Measurements from ENCODE around the gene MALAT1. TPM values are rescaled to one million over a fixed set of nuclear protein-coding genes. Genes with fewer than 3 reads are reported as not detected.

The MALAT1 gene
- total and polyA plus RNA-seq, 2 donors from 2014 or later, result 219 to 15,262 TPM

GRCh38 chr11:65473278-65473860 lies 25.5 kb upstream of the MALAT1 start:
- H3K9ac ChIP-seq (ENCODE audit: low read length in 3 of 3), result peak overlapping the region in 1 of 3 donors; percentile 19
- DNase-seq, result peak in 1 of 5 donors; percentile 9
- peak overlapping the region; percentile 92 to 97 for H3K27ac ChIP-seq (ENCODE audit: low read depth in 2 of 2, low read length in 2 of 2)
- FAIRE-seq, result no peak
- H3K4me3 ChIP-seq (ENCODE audit: low read length in 3 of 3), result no peak overlapping the region
- no peaks in the 10 kb centered on the region for H3K36me3 ChIP-seq (ENCODE audit: control insufficient read depth in 2 of 3, insufficient read depth in 3 of 3, low read length in 3 of 3)
- TF ChIP-seq CTCF (IDR thresholded peaks at IDR 0.05; ENCODE audit: borderline replicate concordance, extremely low read depth, insufficient read depth), result no peak
- H3K4me1 ChIP-seq (ENCODE audit: control insufficient read depth in 2 of 3, insufficient read depth in 2 of 3, low read depth in 1 of 3, low read length in 3 of 3), result peaks cover 0 to 18% (median 12%) of the 10 kb centered on the region in 3 donors
- intact Hi-C loops (cut with DNase I), result no loop called here
- no peaks in the 10 kb centered on the region for H3K27me3 ChIP-seq (ENCODE audit: control insufficient read depth, insufficient read depth, low read length)
- no peaks in the 10 kb centered on the region for H3K9me3 ChIP-seq (ENCODE audit: control insufficient read depth in 2 of 3, insufficient read depth in 1 of 3, low read length in 3 of 3)

GRCh38 chr11:65474864-65475263 lies 24.0 kb upstream of the MALAT1 start:
- Histone ChIP-seq H3K27ac (ENCODE audit: low read depth in 2 of 2, low read length in 2 of 2) (peak overlapping the region in 1 of 2 donors; percentile 27), H3K27me3 (ENCODE audit: control insufficient read depth, insufficient read depth, low read length) (no peaks in the 10 kb centered on the region), H3K9me3 (ENCODE audit: control insufficient read depth in 2 of 3, insufficient read depth in 1 of 3, low read length in 3 of 3) (no peaks in the 10 kb centered on the region), H3K9ac (ENCODE audit: low read length in 3 of 3) (no peak overlapping the region), H3K4me1 (ENCODE audit: control insufficient read depth in 2 of 3, insufficient read depth in 2 of 3, low read depth in 1 of 3, low read length in 3 of 3) (peaks cover 4 to 33% (median 18%) of the 10 kb centered on the region in 3 donors), H3K36me3 (ENCODE audit: control insufficient read depth in 2 of 3, insufficient read depth in 3 of 3, low read length in 3 of 3) (no peaks in the 10 kb centered on the region), H3K4me3 (ENCODE audit: low read length in 3 of 3) (no peak overlapping the region)
- DNase-seq, result peak in 1 of 5 donors; percentile 18
- intact Hi-C loops (cut with DNase I), result no loop called here
- TF ChIP-seq CTCF (IDR thresholded peaks at IDR 0.05; ENCODE audit: borderline replicate concordance, extremely low read depth, insufficient read depth), result no peak
- no peak for FAIRE-seq

- Histone ChIP-seq H3K4me3 (ENCODE audit: low read length in 3 of 3) (peak overlapping the region; percentile 76 to 94 (median 77)), H3K9me3 (ENCODE audit: control insufficient read depth in 2 of 3, insufficient read depth in 1 of 3, low read length in 3 of 3) (no peaks in the 10 kb centered on the region), H3K9ac (ENCODE audit: low read length in 3 of 3) (peak overlapping the region; percentile 38 to 100 (median 97)), H3K36me3 (ENCODE audit: control insufficient read depth in 2 of 3, insufficient read depth in 3 of 3, low read length in 3 of 3) (no peaks in the 10 kb centered on the region), H3K4me1 (ENCODE audit: control insufficient read depth in 2 of 3, insufficient read depth in 2 of 3, low read depth in 1 of 3, low read length in 3 of 3) (peaks cover 4 to 26% (median 14%) of the 10 kb centered on the region in 3 donors), H3K27ac (ENCODE audit: low read depth in 2 of 2, low read length in 2 of 2) (peak overlapping the region; percentile 100), H3K27me3 (ENCODE audit: control insufficient read depth, insufficient read depth, low read length) (no peaks in the 10 kb centered on the region)
- intact Hi-C loops (cut with DNase I), result no loop called here
- DNase-seq, result peak in 1 of 5 donors; percentile 55
- FAIRE-seq, result no peak
- no peak for TF ChIP-seq CTCF (IDR thresholded peaks at IDR 0.05; ENCODE audit: borderline replicate concordance, extremely low read depth, insufficient read depth)
These were observed 22.2 kb upstream of the MALAT1 start for GRCh38 chr11:65476632-65477148.
